Glutamatergic neuron (in vitro differentiated cells): ENCODE data around the gene ARIH2. TPM values are rescaled to one million over a fixed set of nuclear protein-coding genes. Genes with fewer than 3 reads are reported as not detected.

Experiments used
- DNase-seq: peaks from one replicate; pipeline ENCODE4 v3.0.0; 2022
- H3K27ac Mint-ChIP-seq: one replicate; pipeline ENCODE4 v1.8.0; 2020; ENCODE audit warnings: mild to moderate bottlenecking, mixed read lengths, inconsistent platforms; ENCODE audit not compliant: unreplicated experiment
- H3K27me3 Mint-ChIP-seq: one replicate; pipeline ENCODE4 v1.8.0; 2020; ENCODE audit warnings: mild to moderate bottlenecking, moderate library complexity, mixed read lengths, inconsistent platforms; ENCODE audit not compliant: unreplicated experiment
- H3K36me3 Mint-ChIP-seq: one replicate; pipeline ENCODE4 v1.8.0; 2020; ENCODE audit warnings: mild to moderate bottlenecking, mixed read lengths, inconsistent platforms; ENCODE audit not compliant: unreplicated experiment
- H3K4me1 Mint-ChIP-seq: one replicate; pipeline ENCODE4 v1.8.0; 2020; ENCODE audit warnings: mild to moderate bottlenecking, low read depth, mixed read lengths, inconsistent platforms; ENCODE audit not compliant: unreplicated experiment
- H3K4me3 Mint-ChIP-seq: one replicate; pipeline ENCODE4 v1.8.0; 2020; ENCODE audit warnings: mild to moderate bottlenecking, mixed read lengths, inconsistent platforms; ENCODE audit not compliant: unreplicated experiment
- H3K9me3 Mint-ChIP-seq: one replicate; pipeline ENCODE4 v1.8.0; 2020; ENCODE audit warnings: mild to moderate bottlenecking, moderate library complexity, mixed read lengths, inconsistent platforms; ENCODE audit not compliant: unreplicated experiment
- CTCF ChIP-seq: fragments of 200-600 bp; sonication (generic); IDR thresholded peaks from one replicate; pipeline ENCODE4 v1.5.0; 2021; ENCODE audit not compliant: partially characterized antibody, unreplicated experiment
- total RNA-seq: library from RNA; stranded (reverse); fragmentation: NEBNext Ultra II Directional; extraction: Animal tissue kit (Norgen Biotek cat#: 25700); gene quantifications from one replicate; pipeline ENCODE4 v1.2.1, GENCODE V29; 2021; ENCODE audit not compliant: unreplicated experiment

Gene ARIH2
- total RNA-seq, 1 donor from 2014 or later = 74.6 TPM

GRCh38 chr3:48982016-48982415 is 63.4 kb downstream of the ARIH2 start:
- no peaks in the 10 kb centered on the region for H3K36me3 Mint-ChIP-seq
- H3K4me1 Mint-ChIP-seq = no peaks in the 10 kb centered on the region

GRCh38 chr3:48982686-48983085 is 64.0 kb downstream of the ARIH2 start:
- Mint-ChIP-seq H3K27me3 (no peaks in the 10 kb centered on the region), H3K4me3 (no peak overlapping the region), H3K36me3 (no peaks in the 10 kb centered on the region), H3K4me1 (no peaks in the 10 kb centered on the region), H3K27ac (no peak overlapping the region), H3K9me3 (no peaks in the 10 kb centered on the region)
- no peak for DNase-seq
- no peak for TF ChIP-seq CTCF

More at GRCh38 chr3:48982016-48982415, 63.4 kb downstream of the ARIH2 start:
- H3K27me3 Mint-ChIP-seq = no peaks in the 10 kb centered on the region
- H3K4me3 Mint-ChIP-seq = no peak overlapping the region
- no peak for DNase-seq
- no peak for TF ChIP-seq CTCF
- H3K27ac Mint-ChIP-seq = no peak overlapping the region
- H3K9me3 Mint-ChIP-seq = no peaks in the 10 kb centered on the region

- Mint-ChIP-seq H3K36me3 (no peaks in the 10 kb centered on the region), H3K4me1 (peaks cover 2% of the 10 kb centered on the region), H3K27me3 (no peaks in the 10 kb centered on the region), H3K4me3 (no peak overlapping the region), H3K9me3 (no peaks in the 10 kb centered on the region), H3K27ac (no peak overlapping the region)
- no peak for TF ChIP-seq CTCF
- no peak for DNase-seq
These were observed 64.5 kb downstream of the ARIH2 start for GRCh38 chr3:48983096-48983495.

GRCh38 chr3:48984663-48985062 is 66.0 kb downstream of the ARIH2 start:
- H3K9me3 Mint-ChIP-seq = peaks cover 3% of the 10 kb centered on the region
- no peaks in the 10 kb centered on the region for H3K36me3 Mint-ChIP-seq
- no peak overlapping the region for H3K27ac Mint-ChIP-seq
- peaks cover 3% of the 10 kb centered on the region for H3K27me3 Mint-ChIP-seq
- H3K4me1 Mint-ChIP-seq = peaks cover 8% of the 10 kb centered on the region
- no peak for DNase-seq
- no peak for TF ChIP-seq CTCF
- no peak overlapping the region for H3K4me3 Mint-ChIP-seq

GRCh38 chr3:48985831-48986376 is 67.3 kb downstream of the ARIH2 start:
- no peak for DNase-seq
- H3K27me3 Mint-ChIP-seq = peaks cover 3% of the 10 kb centered on the region
- H3K4me3 Mint-ChIP-seq = peak overlapping the region; percentile 0
- H3K9me3 Mint-ChIP-seq = peaks cover 3% of the 10 kb centered on the region
- no peak overlapping the region for H3K27ac Mint-ChIP-seq
- no peak for TF ChIP-seq CTCF
- peaks cover 8% of the 10 kb centered on the region for H3K4me1 Mint-ChIP-seq
- H3K36me3 Mint-ChIP-seq = no peaks in the 10 kb centered on the region
